Spinal cord (tissue), 10 donors: ENCODE measurements around the gene CEP112. TPM values are rescaled to one million over a fixed set of nuclear protein-coding genes. Genes with fewer than 3 reads are reported as not detected.
A peak's percentile ranks its signal among the peaks of the same experiment; 100 is the strongest.

Experiments used
- DNase-seq, 6 donors: peaks; one replicate each; pipeline versions ENCODE4 v3.0.0 to v3.0.0-alpha.2; 2013 to 2015; ENCODE audit warnings: low spot score in 6 of 6, low read depth in 4 of 6
- H3K27ac ChIP-seq: one replicate; pipeline ENCODE4 v1.5.1; 2013; ENCODE audit warnings: low read depth, low read length, control low read depth
- H3K27me3 ChIP-seq: one replicate; pipeline ENCODE4 v1.6.1; 2013; ENCODE audit warnings: low read length; ENCODE audit not compliant: control insufficient read depth, insufficient read depth
- H3K36me3 ChIP-seq: one replicate; pipeline ENCODE4 v1.6.1; 2013; ENCODE audit warnings: low read length; ENCODE audit not compliant: control insufficient read depth, insufficient read depth
- H3K4me1 ChIP-seq: one replicate; pipeline ENCODE4 v1.6.1; 2013; ENCODE audit warnings: low read length; ENCODE audit not compliant: control insufficient read depth, insufficient read depth
- H3K4me3 ChIP-seq: one replicate; pipeline ENCODE4 v1.5.1; 2013; ENCODE audit warnings: low read depth, low read length, control low read depth
- H3K9me3 ChIP-seq: one replicate; pipeline ENCODE4 v1.6.1; 2013; ENCODE audit warnings: low read length; ENCODE audit not compliant: control insufficient read depth, insufficient read depth
- WGBS: methylation state at CpG from one replicate; pipeline ENCODE4 v1.1.5; 2013; ENCODE audit warnings: missing lambda C conversion rate; ENCODE audit not compliant: insufficient coverage; 5-methylcytosine and 5-hydroxymethylcytosine counted together
- long read RNA-seq, 4 donors: transcript quantifications; one replicate each; lab custom pipeline, GENCODE V29; 2026
- polyA plus RNA-seq, 2 donors: library from polyadenylated mRNA; unstranded; fragments of 120-200 nt; gene quantifications; one replicate each; pipeline ENCODE4 v1.2.1, GENCODE V29; 2013; ENCODE audit not compliant: insufficient read length in 2 of 2
- total RNA-seq, 2 donors: library from RNA; depleted of rRNA in 1 of 2; stranded (reverse); fragments of 120-200 nt in 1 of 2; fragments of >200 nt in 1 of 2; gene quantifications; one replicate each; pipeline versions ENCODE4 v1.2.3 to v1.2.4, GENCODE V29; 2013 to 2014
- donor health status: healthy.

Gene CEP112
- 10 to 100 TPM; 24.9 to 26.2 TPM for total RNA-seq
- polyA plus RNA-seq, result 10 to 100 TPM in 1 of 2 donors, 1 to 10 TPM in 1; 9.1 to 10.4 TPM
- long read RNA-seq, donor 1, result 0 reads
- long read RNA-seq, donor 2, result 0 reads
- long read RNA-seq, donor 3, result 0 reads
- long read RNA-seq, donor 4, partial matches to known transcripts, result 0 of 1 reads
- long read RNA-seq, donor 4, other reads (novel, unspliced or antisense), result 0 of 1 reads

DNA sequence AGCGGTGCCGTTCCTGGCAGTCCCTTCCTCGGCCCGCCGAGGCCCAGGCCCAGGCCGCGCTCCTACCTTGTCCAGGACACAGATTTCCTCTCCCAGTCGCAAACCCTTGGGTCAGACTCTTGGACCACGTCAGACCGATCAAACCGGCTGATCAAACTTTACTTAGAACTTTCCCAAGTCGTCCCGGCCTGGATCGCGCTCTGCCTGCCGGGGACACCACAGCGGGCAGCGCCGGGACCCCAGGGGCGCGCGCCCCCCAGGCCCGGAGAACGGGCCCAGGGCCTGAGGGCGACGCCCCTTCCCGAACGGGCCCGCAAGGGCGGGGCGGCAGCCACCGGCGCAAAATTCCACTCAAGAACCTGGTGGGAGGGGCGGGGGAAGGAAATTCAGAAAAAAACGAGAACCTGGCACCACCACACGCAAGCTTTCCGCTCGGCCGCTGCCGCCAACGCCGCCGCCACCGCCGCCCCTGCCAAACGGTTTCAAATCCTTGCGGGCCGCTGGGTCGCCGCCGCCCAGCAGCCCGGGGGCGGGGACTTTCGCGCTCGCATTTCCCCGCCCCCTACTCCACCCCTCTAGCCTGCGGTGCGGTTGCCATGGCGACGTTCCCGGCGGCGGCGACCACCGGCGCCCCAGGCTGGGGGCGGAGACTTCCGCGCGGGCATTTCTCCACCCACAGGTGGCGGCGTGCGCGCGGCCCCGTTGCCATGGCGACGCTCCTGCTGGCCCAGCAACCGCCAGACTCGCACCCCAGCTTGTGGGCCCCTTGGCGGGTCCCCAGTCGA, at the start of gene CEP112:
Gene CEP112, minus strand, starts transcription at position 541 of the 785 bp plus-strand sequence.
- Histone ChIP-seq H3K36me3 (no peaks in the 10 kb centered on the region), H3K4me1 (peaks cover 16% of the 10 kb centered on the region), H3K9me3 (no peaks in the 10 kb centered on the region), H3K4me3 (peak within 1 kb of the TSS; percentile 71), H3K27ac (peak within 1 kb of the TSS; percentile 79), H3K27me3 (no peaks in the 10 kb centered on the region)
- peak; percentile 65 to 96 (median 79) for DNase-seq
- under 1% methylated on average over 83 of the region's 83 CpGs for WGBS

DNA sequence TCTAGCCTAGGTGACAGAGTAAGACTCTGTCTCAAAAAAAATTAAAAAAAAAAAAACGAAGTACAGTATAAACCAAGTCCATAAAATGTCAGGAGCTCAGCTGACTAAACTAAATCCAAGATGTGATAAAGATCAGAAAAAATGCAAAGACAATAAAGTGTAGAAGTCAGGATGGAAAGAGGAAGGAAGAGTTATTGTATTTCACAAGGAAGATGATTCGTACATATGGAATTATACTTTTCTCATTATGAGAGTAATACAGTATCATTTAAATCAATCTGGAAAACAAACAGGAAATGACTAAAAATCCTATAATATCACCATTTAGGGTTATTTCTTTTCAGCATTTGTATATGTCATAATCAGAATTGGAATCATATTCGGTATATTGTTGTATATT, 48.7 kb upstream of the CEP112 start:
- DNase-seq, result no peak
- H3K27ac ChIP-seq, result no peak overlapping the region
- no peaks in the 10 kb centered on the region for H3K36me3 ChIP-seq
- WGBS, result no CpG with 5 or more reads among the region's 3 CpGs
- H3K9me3 ChIP-seq, result no peaks in the 10 kb centered on the region
- H3K4me3 ChIP-seq, result no peak overlapping the region
- peaks cover 2% of the 10 kb centered on the region for H3K4me1 ChIP-seq
- no peaks in the 10 kb centered on the region for H3K27me3 ChIP-seq

DNA sequence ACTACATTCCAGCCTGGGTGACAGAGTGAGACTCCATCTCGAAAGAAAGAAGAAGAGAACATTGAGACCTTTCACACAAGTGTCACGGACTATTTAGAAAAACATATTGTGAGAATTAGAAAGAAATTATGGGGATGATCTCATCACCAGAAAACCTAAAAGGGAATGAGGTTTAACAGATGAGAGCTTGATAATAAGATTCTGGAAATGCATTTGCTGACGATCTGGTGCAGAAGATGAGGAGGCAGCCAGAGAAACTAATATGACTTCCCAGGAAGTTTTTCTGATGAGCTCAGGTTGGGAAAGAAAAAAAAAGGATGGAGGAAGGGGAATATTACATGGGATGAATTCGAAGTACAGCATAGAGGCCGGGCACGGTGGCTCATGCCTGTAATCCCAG, 48.1 kb upstream of the CEP112 start:
- no peak for DNase-seq
- no peaks in the 10 kb centered on the region for H3K27me3 ChIP-seq
- H3K27ac ChIP-seq, result no peak overlapping the region
- no peaks in the 10 kb centered on the region for H3K4me1 ChIP-seq
- no peaks in the 10 kb centered on the region for H3K9me3 ChIP-seq
- 100% methylated on average over 5 of the region's 6 CpGs for WGBS
- H3K36me3 ChIP-seq, result no peaks in the 10 kb centered on the region
- no peak overlapping the region for H3K4me3 ChIP-seq

DNA sequence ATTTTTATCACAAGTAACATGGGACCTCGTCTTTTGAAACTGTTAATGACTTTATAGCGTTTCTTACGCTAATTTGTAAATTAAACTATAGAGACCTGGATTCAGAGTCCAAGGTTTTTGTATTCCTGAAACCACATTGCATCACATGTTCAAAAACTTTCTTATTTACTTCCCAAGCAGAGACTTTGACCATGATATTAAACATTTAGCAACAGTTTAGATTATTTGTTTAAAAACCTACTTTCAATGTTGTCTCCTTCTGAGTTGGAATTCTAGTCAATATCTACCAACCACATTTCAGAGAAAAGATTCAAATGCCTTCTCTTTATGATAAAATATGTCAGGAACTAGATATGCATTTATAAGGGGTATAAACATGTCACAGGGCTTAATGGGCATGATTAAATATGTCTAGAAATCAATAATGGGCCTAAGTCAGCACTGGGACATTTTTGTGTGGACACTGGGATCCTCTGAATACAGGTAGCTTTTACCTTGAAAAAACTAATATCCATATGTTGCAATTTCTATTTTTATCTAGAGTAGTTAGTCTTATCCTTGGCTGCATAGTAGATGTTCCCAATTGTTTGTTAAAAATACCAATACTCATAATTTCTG, 43.6 kb upstream of the CEP112 start:
- no CpG with 5 or more reads among the region's 3 CpGs for WGBS
- Histone ChIP-seq H3K36me3 (no peaks in the 10 kb centered on the region), H3K27ac (no peak overlapping the region), H3K4me1 (no peaks in the 10 kb centered on the region), H3K9me3 (no peaks in the 10 kb centered on the region), H3K4me3 (no peak overlapping the region), H3K27me3 (no peaks in the 10 kb centered on the region)
- no peak for DNase-seq

DNA sequence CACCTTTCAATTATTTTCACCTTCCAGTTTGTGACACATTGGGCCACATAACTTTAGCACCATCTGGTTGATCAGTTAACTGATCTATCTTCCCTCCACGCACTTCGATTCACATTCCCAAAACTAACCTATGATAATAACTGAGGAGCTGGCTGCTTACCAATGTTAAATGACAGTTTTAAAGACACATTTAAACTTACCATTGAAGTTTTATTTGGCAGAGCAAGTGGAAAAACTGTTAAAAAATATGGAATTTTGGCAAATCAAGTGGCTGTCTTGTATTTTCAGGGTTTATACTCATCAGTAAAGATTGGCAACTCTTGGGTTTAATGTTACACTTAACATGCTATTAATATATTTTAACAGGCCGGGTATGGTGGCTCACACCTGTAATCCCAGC, 42.7 kb upstream of the CEP112 start:
- Histone ChIP-seq H3K9me3 (no peaks in the 10 kb centered on the region), H3K27ac (no peak overlapping the region), H3K4me3 (no peak overlapping the region), H3K4me1 (no peaks in the 10 kb centered on the region), H3K36me3 (no peaks in the 10 kb centered on the region), H3K27me3 (no peaks in the 10 kb centered on the region)
- WGBS, result no CpG with 5 or more reads among the region's 3 CpGs
- no peak for DNase-seq

DNA sequence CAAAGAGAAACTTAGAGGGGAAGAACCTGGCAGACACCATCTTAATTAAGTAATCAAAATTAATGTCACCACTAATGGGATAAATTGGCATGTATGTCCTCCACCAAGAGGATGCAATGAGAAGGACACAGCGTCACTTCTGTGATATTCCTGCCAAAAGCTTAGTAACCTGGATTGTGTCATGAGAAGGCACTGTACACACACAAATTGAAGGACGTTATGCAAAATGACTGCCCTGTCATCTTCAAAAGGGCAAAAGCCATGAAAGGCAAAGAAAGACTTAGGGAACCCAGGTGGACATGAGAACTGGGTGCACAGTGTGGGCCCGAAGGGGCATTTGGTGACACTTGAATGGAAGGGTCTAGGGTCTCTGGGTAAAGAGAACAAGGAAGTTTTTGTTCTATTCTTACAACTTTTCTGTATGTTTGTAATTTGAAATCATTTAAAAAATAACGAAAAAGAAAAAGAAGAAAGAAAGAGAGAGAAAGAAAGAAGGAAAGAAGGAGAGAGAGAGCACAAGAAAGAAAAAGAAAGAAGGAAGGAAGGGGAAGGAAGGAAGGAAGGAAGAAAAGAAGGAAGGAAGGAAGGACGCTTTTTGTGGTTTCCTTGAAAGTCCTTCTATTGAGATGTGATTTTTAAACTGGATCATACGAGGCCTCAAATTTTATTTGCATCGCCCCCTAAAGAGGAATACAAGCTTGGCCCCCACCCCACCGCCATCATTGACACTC, 41.3 kb upstream of the CEP112 start:
- H3K36me3 ChIP-seq, result no peaks in the 10 kb centered on the region
- WGBS, result 79% methylated on average over 4 of the region's 8 CpGs
- no peaks in the 10 kb centered on the region for H3K27me3 ChIP-seq
- DNase-seq, result no peak
- no peak overlapping the region for H3K27ac ChIP-seq
- no peak overlapping the region for H3K4me3 ChIP-seq
- H3K4me1 ChIP-seq, result no peaks in the 10 kb centered on the region
- H3K9me3 ChIP-seq, result no peaks in the 10 kb centered on the region

DNA sequence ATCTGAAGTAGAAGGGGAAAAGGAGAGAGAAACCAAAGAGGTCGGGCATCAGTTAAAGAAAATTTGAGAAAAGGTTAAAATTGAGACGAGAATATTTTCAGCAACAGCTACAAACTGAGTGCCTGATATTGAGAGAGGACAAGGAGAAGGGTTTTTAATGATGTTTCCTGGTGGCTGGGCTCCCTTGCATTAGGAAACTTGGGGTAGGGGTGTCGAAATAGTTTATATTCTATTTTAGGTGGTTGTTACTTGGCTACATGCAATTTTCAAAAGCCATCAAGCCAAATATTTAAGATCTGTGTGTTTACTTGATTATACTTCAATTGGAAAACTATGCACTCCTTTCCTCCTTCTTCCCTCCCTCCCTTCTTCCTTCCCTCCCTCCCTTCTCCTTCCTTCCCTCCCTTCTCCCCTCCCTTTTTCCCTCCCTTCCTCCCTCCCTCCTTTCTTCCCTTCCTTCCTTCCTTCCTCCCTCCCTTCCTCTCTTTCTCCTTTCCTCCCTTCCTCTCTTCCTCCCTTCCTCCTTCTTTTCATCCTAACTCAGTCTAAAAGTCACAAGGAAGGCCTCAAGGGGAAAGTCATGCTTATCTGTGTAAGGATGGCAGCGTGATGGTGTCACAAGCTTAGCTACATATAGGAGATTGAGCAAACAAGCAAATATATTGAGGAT, 39.1 kb upstream of the CEP112 start:
- no peaks in the 10 kb centered on the region for H3K9me3 ChIP-seq
- H3K4me1 ChIP-seq, result no peaks in the 10 kb centered on the region
- no peak overlapping the region for H3K4me3 ChIP-seq
- no peaks in the 10 kb centered on the region for H3K36me3 ChIP-seq
- DNase-seq, result no peak
- H3K27me3 ChIP-seq, result no peaks in the 10 kb centered on the region
- peak overlapping the region; percentile 25 for H3K27ac ChIP-seq
- 82% methylated on average over 3 of the region's 4 CpGs for WGBS

DNA sequence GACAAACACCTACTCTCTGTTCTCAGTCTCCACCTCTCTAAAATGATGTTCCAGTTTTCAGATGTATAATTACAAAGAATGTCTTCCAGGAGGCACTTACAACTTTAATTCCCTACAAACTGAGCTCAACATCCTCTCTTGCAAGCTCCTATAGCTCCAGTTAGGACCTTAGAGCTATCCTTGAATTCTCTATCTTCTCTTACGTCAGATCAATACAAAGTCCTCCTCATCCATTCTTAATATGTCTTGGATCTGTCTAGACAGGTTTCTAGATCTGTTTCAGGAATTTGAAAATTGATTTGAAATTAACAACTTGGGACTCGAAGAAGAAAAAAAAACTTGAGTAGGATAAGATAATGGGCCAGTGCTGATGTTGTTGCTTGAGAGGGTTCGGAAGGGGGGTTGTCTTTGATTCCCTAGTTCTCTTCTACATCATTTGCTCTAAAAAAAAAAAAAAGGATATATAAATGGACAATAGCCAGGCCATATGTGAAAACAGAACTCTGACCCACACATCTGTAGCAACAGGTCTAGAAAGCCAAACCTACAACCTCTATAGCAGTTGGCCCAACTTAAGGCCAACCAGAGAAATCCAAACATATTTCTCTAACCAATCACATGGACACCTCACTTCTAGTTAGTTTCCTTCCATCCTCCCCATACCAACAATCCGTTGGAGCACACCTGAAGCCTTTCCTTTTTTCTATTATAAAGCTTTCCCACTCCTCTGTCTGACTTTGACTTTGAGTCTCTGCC, 38.0 kb upstream of the CEP112 start:
- Histone ChIP-seq H3K4me1 (no peaks in the 10 kb centered on the region), H3K27ac (peak overlapping the region; percentile 25), H3K36me3 (no peaks in the 10 kb centered on the region), H3K4me3 (no peak overlapping the region), H3K9me3 (no peaks in the 10 kb centered on the region), H3K27me3 (no peaks in the 10 kb centered on the region)
- no peak for DNase-seq
- no CpG with 5 or more reads among the region's 4 CpGs for WGBS
